Activated gamma-delta T cell (primary cell): ENCODE measurements around the gene PIGZ.

Experiments
- DNase-seq: peaks from one replicate; lab custom pipeline; 2025; lab: John Stamatoyannopoulos, UW
- total RNA-seq, 2 donors: gene quantifications; one replicate each; lab custom pipeline; 2026; lab: John Stamatoyannopoulos, UW

Gene PIGZ
- 0.51 to 1.1 reads per million in 2 donors for total RNA-seq

- no peak for DNase-seq
Observed at GRCh38 chr3:196968233-196969133, at the start of gene PIGZ. Gene PIGZ, minus strand, starts transcription at chr3:196968833. Its CDS starts 16,802 bp downstream, at chr3:196952031.

GRCh38 chr3:197017003-197017402 is 48.4 kb upstream of the PIGZ start:
- DNase-seq: no peak

- DNase-seq: no peak
Observed at GRCh38 chr3:197015790-197016736, 47.4 kb upstream of the PIGZ start.

- DNase-seq: no peak
Observed at GRCh38 chr3:197014942-197015575, 46.4 kb upstream of the PIGZ start.

GRCh38 chr3:197014024-197014423 is 45.4 kb upstream of the PIGZ start:
- no peak for DNase-seq

GRCh38 chr3:197012540-197012883 is 43.9 kb upstream of the PIGZ start:
- DNase-seq: no peak

- no peak for DNase-seq
Observed at GRCh38 chr3:197011780-197012539, 43.3 kb upstream of the PIGZ start.

GRCh38 chr3:197010556-197011351 is 42.1 kb upstream of the PIGZ start:
- DNase-seq: no peak

GRCh38 chr3:197009532-197010019 is 40.9 kb upstream of the PIGZ start:
- no peak for DNase-seq

- DNase-seq: no peak
Observed at GRCh38 chr3:197008436-197009209, 40.0 kb upstream of the PIGZ start.

- no peak for DNase-seq
Observed at GRCh38 chr3:197007953-197008352, 39.3 kb upstream of the PIGZ start.

- no peak for DNase-seq
Observed at GRCh38 chr3:197007296-197007940, 38.8 kb upstream of the PIGZ start.

- DNase-seq: no peak
Observed at GRCh38 chr3:197006860-197007259, 38.2 kb upstream of the PIGZ start.

- no peak for DNase-seq
Observed at GRCh38 chr3:197006446-197006845, 37.8 kb upstream of the PIGZ start.

- no peak for DNase-seq
Observed at GRCh38 chr3:197003461-197004385, 35.1 kb upstream of the PIGZ start.

- DNase-seq: peak; percentile 77
Observed at GRCh38 chr3:197002701-197003454, 34.2 kb upstream of the PIGZ start.
